Smooth muscle cell (in vitro differentiated cells): Measurements from ENCODE around the gene TIFAB. TPM values are rescaled to one million over a fixed set of nuclear protein-coding genes. Genes with fewer than 3 reads are reported as not detected.

Experiments used
- DNase-seq: peaks from one replicate; lab custom pipeline; 2025; ENCODE audit not compliant: unreplicated experiment; lab: John Stamatoyannopoulos, UW
- H2AFZ ChIP-seq: fragments of 200-600 bp; sonication (generic); 2 replicates; pipeline ENCODE4 v1.6.0; 2016; ENCODE audit warnings: antibody characterized with exemption, low read depth, mild to moderate bottlenecking
- H3F3A ChIP-seq: fragments of 200-600 bp; sonication (generic); 2 replicates; pipeline ENCODE4 v1.6.0; 2017; ENCODE audit warnings: antibody characterized with exemption, low read depth
- H3K27ac ChIP-seq: fragments of 200-600 bp; sonication (generic); 2 replicates; pipeline ENCODE4 v1.5.1; 2016; ENCODE audit warnings: low read depth, mild to moderate bottlenecking
- H3K27me3 ChIP-seq: fragments of 200-600 bp; sonication (generic); 2 replicates; pipeline ENCODE4 v1.6.1; 2016; ENCODE audit warnings: low read depth, mild to moderate bottlenecking
- H3K36me3 ChIP-seq: fragments of 200-600 bp; sonication (generic); 2 replicates; pipeline ENCODE4 v1.5.1; 2016; ENCODE audit warnings: low read depth
- H3K4me1 ChIP-seq: fragments of 200-600 bp; sonication (generic); 2 replicates; pipeline ENCODE4 v1.5.1; 2016; ENCODE audit warnings: low read depth
- H3K4me2 ChIP-seq: fragments of 200-600 bp; sonication (generic); 2 replicates; pipeline ENCODE4 v1.6.0; 2016; ENCODE audit warnings: mild to moderate bottlenecking
- H3K4me3 ChIP-seq: fragments of 200-600 bp; sonication (generic); 2 replicates; pipeline ENCODE4 v1.5.1; 2016; ENCODE audit warnings: mild to moderate bottlenecking
- H3K79me2 ChIP-seq: fragments of 200-600 bp; sonication (generic); 2 replicates; pipeline ENCODE4 v1.6.0; 2016; ENCODE audit warnings: low read depth, mild to moderate bottlenecking
- H3K9ac ChIP-seq: fragments of 200-600 bp; sonication (generic); 2 replicates; pipeline ENCODE4 v1.6.0; 2016; ENCODE audit warnings: low read depth
- H3K9me3 ChIP-seq: fragments of 200-600 bp; sonication (generic); replicated peaks from 2 replicates; pipeline ENCODE4 v1.5.1; 2016; ENCODE audit warnings: low read depth
- H4K20me1 ChIP-seq: fragments of 200-600 bp; sonication (generic); 2 replicates; pipeline ENCODE4 v1.6.0; 2016; ENCODE audit warnings: low read depth
- WGBS: methylation state at CpG from one replicate; pipeline ENCODE4 v1.1.7; 2016; ENCODE audit warnings: low lambda C conversion rate; 5-methylcytosine and 5-hydroxymethylcytosine counted together
- polyA plus RNA-seq: library from polyadenylated mRNA; unstranded; fragments of >200 nt; fragmentation: Nextera tagmentation; extraction: Ambion mirVana; gene quantifications from 2 replicates; pipeline ENCODE4 v1.2.1, GENCODE V29; 2016
- total RNA-seq: library from RNA; depleted of rRNA; stranded (reverse); fragments of >200 nt; gene quantifications from 2 replicates; pipeline ENCODE4 v1.2.3, GENCODE V29; 2014
- TF ChIP-seq, protein P1 (sequence below): fragments of 200-600 bp; sonication (generic); IDR thresholded peaks from 2 replicates; pipeline ENCODE4 v1.5.1; 2017; ENCODE audit warnings: borderline replicate concordance, mild to moderate bottlenecking, antibody characterized with exemption; ENCODE audit not compliant: insufficient read depth, poor library complexity, severe bottlenecking

TIFAB gene
- total and polyA plus RNA-seq, 2 experiments from 2014 or later = 0.08 TPM; not detected in 1

GRCh38 chr5:135471726-135472125 is 19.6 kb upstream of the TIFAB start:
- 82% methylated on average over 4 of the region's 4 CpGs for WGBS
- H3K4me2 ChIP-seq = no peak overlapping the region
- H4K20me1 ChIP-seq = no peaks in the 10 kb centered on the region
- H3K79me2 ChIP-seq = no peaks in the 10 kb centered on the region
- H3K9ac ChIP-seq = no peak overlapping the region
- H3K4me3 ChIP-seq = no peak overlapping the region
- H3K9me3 ChIP-seq = no peaks in the 10 kb centered on the region
- peaks cover under 1% of the 10 kb centered on the region for H3K4me1 ChIP-seq
- TF ChIP-seq, protein P1, sequence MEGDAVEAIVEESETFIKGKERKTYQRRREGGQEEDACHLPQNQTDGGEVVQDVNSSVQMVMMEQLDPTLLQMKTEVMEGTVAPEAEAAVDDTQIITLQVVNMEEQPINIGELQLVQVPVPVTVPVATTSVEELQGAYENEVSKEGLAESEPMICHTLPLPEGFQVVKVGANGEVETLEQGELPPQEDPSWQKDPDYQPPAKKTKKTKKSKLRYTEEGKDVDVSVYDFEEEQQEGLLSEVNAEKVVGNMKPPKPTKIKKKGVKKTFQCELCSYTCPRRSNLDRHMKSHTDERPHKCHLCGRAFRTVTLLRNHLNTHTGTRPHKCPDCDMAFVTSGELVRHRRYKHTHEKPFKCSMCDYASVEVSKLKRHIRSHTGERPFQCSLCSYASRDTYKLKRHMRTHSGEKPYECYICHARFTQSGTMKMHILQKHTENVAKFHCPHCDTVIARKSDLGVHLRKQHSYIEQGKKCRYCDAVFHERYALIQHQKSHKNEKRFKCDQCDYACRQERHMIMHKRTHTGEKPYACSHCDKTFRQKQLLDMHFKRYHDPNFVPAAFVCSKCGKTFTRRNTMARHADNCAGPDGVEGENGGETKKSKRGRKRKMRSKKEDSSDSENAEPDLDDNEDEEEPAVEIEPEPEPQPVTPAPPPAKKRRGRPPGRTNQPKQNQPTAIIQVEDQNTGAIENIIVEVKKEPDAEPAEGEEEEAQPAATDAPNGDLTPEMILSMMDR = no peak
- H3K36me3 ChIP-seq = no peaks in the 10 kb centered on the region
- no peak overlapping the region for H3K27ac ChIP-seq
- H3F3A ChIP-seq = no peaks in the 10 kb centered on the region
- H2AFZ ChIP-seq = no peak overlapping the region
- peaks cover 97% of the 10 kb centered on the region for H3K27me3 ChIP-seq
- no peak for DNase-seq

DNA sequence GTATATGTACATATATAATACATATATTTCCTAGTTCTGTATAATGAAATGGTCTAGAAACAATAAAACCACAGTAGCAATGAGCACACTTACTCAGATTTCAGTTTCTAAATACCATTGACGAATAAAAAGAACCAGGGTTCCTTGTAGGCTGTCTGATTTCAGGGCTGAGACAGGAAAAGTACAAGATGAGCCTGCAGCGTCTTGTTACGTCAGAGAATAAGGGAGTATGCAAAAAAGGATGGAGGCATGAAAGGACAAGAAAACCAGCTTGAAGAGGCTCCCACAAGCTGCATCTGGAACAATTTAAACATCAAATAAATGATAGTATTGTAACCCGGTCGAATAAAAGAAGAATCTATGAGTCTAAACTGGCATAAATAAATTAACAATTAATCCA is 17.8 kb upstream of the TIFAB start:
- Histone ChIP-seq H3K36me3 (no peaks in the 10 kb centered on the region), H3K4me3 (no peak overlapping the region), H3K27me3 (peaks cover 83% of the 10 kb centered on the region), H3K9ac (no peak overlapping the region), H2AFZ (no peak overlapping the region), H3F3A (no peaks in the 10 kb centered on the region), H3K79me2 (no peaks in the 10 kb centered on the region), H3K27ac (no peak overlapping the region), H3K9me3 (no peaks in the 10 kb centered on the region), H4K20me1 (no peaks in the 10 kb centered on the region), H3K4me1 (peaks cover 5% of the 10 kb centered on the region), H3K4me2 (no peak overlapping the region)
- 82% methylated on average over 5 of the region's 5 CpGs for WGBS
- TF ChIP-seq, protein P1 = no peak
- no peak for DNase-seq

DNA sequence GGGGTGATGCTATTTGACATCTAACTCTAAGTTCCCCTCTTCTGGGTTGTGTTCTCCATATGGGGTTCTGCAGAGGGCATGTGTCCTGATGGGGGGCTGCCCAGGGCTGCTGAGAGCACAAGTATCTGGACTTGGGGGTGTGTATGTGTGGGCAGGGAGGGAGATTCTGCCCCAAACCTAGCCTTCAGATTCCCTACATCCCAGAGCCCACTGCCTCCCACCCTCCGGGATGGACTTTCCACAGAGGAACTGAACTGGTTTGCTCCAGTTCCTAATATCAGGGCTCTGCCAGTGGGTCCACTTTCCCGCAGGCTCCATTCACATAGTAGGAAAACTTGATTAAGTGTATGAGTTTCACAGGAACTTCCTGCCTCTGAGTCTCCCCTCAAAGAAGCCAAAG is 16.4 kb upstream of the TIFAB start:
- Histone ChIP-seq H3K4me1 (peaks cover 5% of the 10 kb centered on the region), H3K79me2 (no peaks in the 10 kb centered on the region), H3K4me2 (no peak overlapping the region), H3K27ac (no peak overlapping the region), H2AFZ (no peak overlapping the region), H3K36me3 (no peaks in the 10 kb centered on the region), H3K4me3 (no peak overlapping the region), H3K27me3 (peaks cover 71% of the 10 kb centered on the region), H3K9ac (no peak overlapping the region), H3K9me3 (no peaks in the 10 kb centered on the region), H3F3A (no peaks in the 10 kb centered on the region), H4K20me1 (no peaks in the 10 kb centered on the region)
- no peak for DNase-seq
- 48% methylated on average over 2 of the region's 2 CpGs for WGBS
- TF ChIP-seq, protein P1 = no peak

DNA sequence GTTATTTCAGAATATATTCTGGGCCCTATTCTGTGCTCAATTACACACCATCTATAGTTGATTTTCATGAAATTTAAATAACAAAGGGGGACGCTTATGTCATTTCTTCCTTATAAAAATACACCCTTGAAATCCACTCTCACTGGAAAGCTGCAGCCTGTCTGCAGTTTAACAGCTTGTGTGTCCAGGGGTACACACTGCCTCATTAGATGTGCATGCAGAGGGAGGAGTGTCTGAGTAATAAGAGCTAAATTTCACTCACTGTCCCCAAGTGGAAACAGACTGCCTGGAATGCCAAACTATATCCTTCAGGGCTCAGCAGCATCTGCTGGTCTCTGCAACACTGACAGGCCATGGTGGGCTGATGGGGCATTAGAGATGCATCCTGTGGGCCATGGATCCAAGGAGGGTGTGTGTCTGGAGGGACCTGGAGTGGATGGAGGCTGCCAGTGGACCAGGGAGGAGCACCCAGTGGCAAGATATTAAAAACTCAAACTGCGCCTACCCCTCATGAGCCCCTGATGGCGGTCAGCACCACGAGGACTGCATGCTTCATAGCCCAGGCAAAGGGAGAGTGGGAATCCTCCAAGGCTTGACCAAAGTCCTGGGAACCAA is 15.8 kb upstream of the TIFAB start:
- Histone ChIP-seq H3K4me3 (no peak overlapping the region), H3K9ac (no peak overlapping the region), H3K4me1 (peaks cover 5% of the 10 kb centered on the region), H4K20me1 (no peaks in the 10 kb centered on the region), H3K36me3 (no peaks in the 10 kb centered on the region), H3K27ac (no peak overlapping the region), H3K9me3 (no peaks in the 10 kb centered on the region), H2AFZ (no peak overlapping the region), H3K79me2 (no peaks in the 10 kb centered on the region), H3K4me2 (no peak overlapping the region), H3F3A (no peaks in the 10 kb centered on the region), H3K27me3 (peaks cover 67% of the 10 kb centered on the region)
- TF ChIP-seq, protein P1 = no peak
- 93% methylated on average over 4 of the region's 4 CpGs for WGBS
- DNase-seq = no peak
